ENCODE measurements around the gene FAM169A.
"Not testable (repeated sequence)": the region's sequence is repeated elsewhere in the genome, so short reads cannot be mapped to it uniquely, and the experiment has no call there.

Gene FAM169A

GRCh38 chr5:74865804-74866595 is at the start of gene FAM169A:
Gene FAM169A (minus strand): TSS chr5:74866387. CDS start chr5:74841676, 24,711 bp downstream.
- Mint-ChIP-seq H3K36me3 (no peaks in the 10 kb centered on the region), H3K4me1 (peaks cover 16% of the 10 kb centered on the region), H3K27ac (peak within 1 kb of the TSS; percentile 90), H3K4me3 (peak within 1 kb of the TSS; percentile 89), H3K9me3 (no peaks in the 10 kb centered on the region), H3K27me3 (peaks cover 10% of the 10 kb centered on the region)
- ATAC-seq (ENCODE audit: low read depth), result peak; percentile 71
- peak; percentile 33 to 38 for DNase-seq (ENCODE audit: low spot score in 2 of 2)

- DNase-seq (ENCODE audit: low spot score in 2 of 2) (no peak), ATAC-seq (ENCODE audit: low read depth) (no peak)
- Mint-ChIP-seq H3K36me3 (no peaks in the 10 kb centered on the region), H3K4me1 (no peaks in the 10 kb centered on the region), H3K9me3 (peaks cover 1% of the 10 kb centered on the region), H3K27ac (no peak overlapping the region), H3K27me3 (peaks cover 9% of the 10 kb centered on the region), H3K4me3 (no peak overlapping the region)
These were observed 49.3 kb upstream of the FAM169A start for GRCh38 chr5:74915488-74915887.

- DNase-seq (ENCODE audit: low spot score in 2 of 2); H3K4me3 Mint-ChIP-seq; H3K4me1 Mint-ChIP-seq; H3K9me3 Mint-ChIP-seq; H3K36me3 Mint-ChIP-seq; H3K27ac Mint-ChIP-seq; ATAC-seq (ENCODE audit: low read depth): not testable (repeated sequence)
- peaks cover 17% of the 10 kb centered on the region for H3K27me3 Mint-ChIP-seq
These were observed 45.2 kb upstream of the FAM169A start for GRCh38 chr5:74911421-74911820.

- not testable (repeated sequence) for H3K4me3 Mint-ChIP-seq; H3K9me3 Mint-ChIP-seq; ATAC-seq (ENCODE audit: low read depth); DNase-seq (ENCODE audit: low spot score in 2 of 2); H3K36me3 Mint-ChIP-seq; H3K4me1 Mint-ChIP-seq; H3K27ac Mint-ChIP-seq
- H3K27me3 Mint-ChIP-seq, result peaks cover 17% of the 10 kb centered on the region
These were observed 43.7 kb upstream of the FAM169A start for GRCh38 chr5:74909888-74910287.

- H3K4me3 Mint-ChIP-seq; H3K4me1 Mint-ChIP-seq; H3K36me3 Mint-ChIP-seq; H3K9me3 Mint-ChIP-seq; DNase-seq (ENCODE audit: low spot score in 2 of 2); ATAC-seq (ENCODE audit: low read depth); H3K27ac Mint-ChIP-seq: not testable (repeated sequence)
- peaks cover 12% of the 10 kb centered on the region for H3K27me3 Mint-ChIP-seq
These were observed 42.0 kb upstream of the FAM169A start for GRCh38 chr5:74908237-74908636.

- H3K27me3 Mint-ChIP-seq; ATAC-seq (ENCODE audit: low read depth); DNase-seq (ENCODE audit: low spot score in 2 of 2); H3K9me3 Mint-ChIP-seq; H3K27ac Mint-ChIP-seq; H3K4me1 Mint-ChIP-seq; H3K36me3 Mint-ChIP-seq; H3K4me3 Mint-ChIP-seq: not testable (repeated sequence)
These were observed 38.5 kb upstream of the FAM169A start for GRCh38 chr5:74904713-74905112.

- no peaks in the 10 kb centered on the region for H3K36me3 Mint-ChIP-seq
- DNase-seq (ENCODE audit: low spot score in 2 of 2), result peak in 1 of 2 donors; percentile 2
- no peaks in the 10 kb centered on the region for H3K9me3 Mint-ChIP-seq
- no peaks in the 10 kb centered on the region for H3K27me3 Mint-ChIP-seq
- no peaks in the 10 kb centered on the region for H3K4me1 Mint-ChIP-seq
- ATAC-seq (ENCODE audit: low read depth), result peak; percentile 73
- H3K27ac Mint-ChIP-seq, result no peak overlapping the region
- no peak overlapping the region for H3K4me3 Mint-ChIP-seq
These were observed 37.1 kb upstream of the FAM169A start for GRCh38 chr5:74903165-74903787.

GRCh38 chr5:74897049-74897448 is 30.9 kb upstream of the FAM169A start:
- no peak overlapping the region for H3K4me3 Mint-ChIP-seq

GRCh38 chr5:74895906-74896305 is 29.7 kb upstream of the FAM169A start:
- DNase-seq (ENCODE audit: low spot score in 2 of 2) (no peak), ATAC-seq (ENCODE audit: low read depth) (no peak)
- Mint-ChIP-seq H3K9me3 (peaks cover 5% of the 10 kb centered on the region), H3K4me3 (no peak overlapping the region), H3K27ac (no peak overlapping the region), H3K27me3 (peaks cover 11% of the 10 kb centered on the region), H3K36me3 (peaks cover 4% of the 10 kb centered on the region), H3K4me1 (no peaks in the 10 kb centered on the region)

More at GRCh38 chr5:74897049-74897448, 30.9 kb upstream of the FAM169A start:
- H3K9me3 Mint-ChIP-seq, result peaks cover 5% of the 10 kb centered on the region
- H3K4me1 Mint-ChIP-seq, result no peaks in the 10 kb centered on the region
- H3K27ac Mint-ChIP-seq, result no peak overlapping the region
- H3K36me3 Mint-ChIP-seq, result peaks cover 4% of the 10 kb centered on the region
- H3K27me3 Mint-ChIP-seq, result peaks cover 11% of the 10 kb centered on the region
- DNase-seq (ENCODE audit: low spot score in 2 of 2) (no peak), ATAC-seq (ENCODE audit: low read depth) (no peak)

- ATAC-seq (ENCODE audit: low read depth) (no peak), DNase-seq (ENCODE audit: low spot score in 2 of 2) (no peak)
- Mint-ChIP-seq H3K9me3 (peaks cover 5% of the 10 kb centered on the region), H3K36me3 (peaks cover 4% of the 10 kb centered on the region), H3K27ac (no peak overlapping the region), H3K4me3 (no peak overlapping the region), H3K4me1 (no peaks in the 10 kb centered on the region), H3K27me3 (peaks cover 14% of the 10 kb centered on the region)
These were observed 28.2 kb upstream of the FAM169A start for GRCh38 chr5:74894351-74894750.

- H3K27me3 Mint-ChIP-seq, result peaks cover 16% of the 10 kb centered on the region
- H3K36me3 Mint-ChIP-seq, result peaks cover 4% of the 10 kb centered on the region
- H3K9me3 Mint-ChIP-seq, result peaks cover 6% of the 10 kb centered on the region
- DNase-seq (ENCODE audit: low spot score in 2 of 2), result no peak
- ATAC-seq (ENCODE audit: low read depth), result no peak
- H3K4me3 Mint-ChIP-seq, result no peak overlapping the region
- H3K4me1 Mint-ChIP-seq, result no peaks in the 10 kb centered on the region
- H3K27ac Mint-ChIP-seq, result no peak overlapping the region
These were observed 26.7 kb upstream of the FAM169A start for GRCh38 chr5:74892921-74893320.

GRCh38 chr5:74889523-74890105 is 23.4 kb upstream of the FAM169A start:
- ATAC-seq (ENCODE audit: low read depth), result no peak
- DNase-seq (ENCODE audit: low spot score in 2 of 2), result no peak
- Mint-ChIP-seq H3K9me3 (peaks cover 4% of the 10 kb centered on the region), H3K27me3 (peaks cover 9% of the 10 kb centered on the region), H3K27ac (no peak overlapping the region), H3K36me3 (peaks cover 2% of the 10 kb centered on the region), H3K4me1 (no peaks in the 10 kb centered on the region), H3K4me3 (no peak overlapping the region)

GRCh38 chr5:74888117-74888516 is 21.9 kb upstream of the FAM169A start:
- DNase-seq (ENCODE audit: low spot score in 2 of 2) (no peak), ATAC-seq (ENCODE audit: low read depth) (no peak)
- no peaks in the 10 kb centered on the region for H3K4me1 Mint-ChIP-seq
- H3K4me3 Mint-ChIP-seq, result no peak overlapping the region
- peaks cover 7% of the 10 kb centered on the region for H3K27me3 Mint-ChIP-seq
- H3K36me3 Mint-ChIP-seq, result no peaks in the 10 kb centered on the region
- H3K27ac Mint-ChIP-seq, result no peak overlapping the region
- peaks cover 2% of the 10 kb centered on the region for H3K9me3 Mint-ChIP-seq

GRCh38 chr5:74885170-74885569 is 19.0 kb upstream of the FAM169A start:
- Mint-ChIP-seq H3K9me3 (peaks cover 3% of the 10 kb centered on the region), H3K36me3 (no peaks in the 10 kb centered on the region), H3K27ac (no peak overlapping the region), H3K4me3 (no peak overlapping the region), H3K27me3 (peaks cover 3% of the 10 kb centered on the region), H3K4me1 (no peaks in the 10 kb centered on the region)
- DNase-seq (ENCODE audit: low spot score in 2 of 2) (no peak), ATAC-seq (ENCODE audit: low read depth) (no peak)

Measured in memory B cell (primary cell).